Type B pancreatic cell (in vitro differentiated cells): ENCODE results near the gene RNASE3. TPM values are rescaled to one million over a fixed set of nuclear protein-coding genes. Genes with fewer than 3 reads are reported as not detected.

Source experiments
- DNase-seq: peaks from one replicate; pipeline ENCODE4 v3.0.0; 2021; ENCODE audit warnings: mixed read lengths; ENCODE audit not compliant: unreplicated experiment; ENCODE audit errors: extremely low spot score
- H3K27ac Mint-ChIP-seq: 2 replicates; pipeline ENCODE4 v1.8.0; 2021; ENCODE audit warnings: mild to moderate bottlenecking, mixed read lengths
- H3K27me3 Mint-ChIP-seq: 2 replicates; pipeline ENCODE4 v1.8.0; 2021; ENCODE audit warnings: mixed read lengths
- H3K36me3 Mint-ChIP-seq: 2 replicates; pipeline ENCODE4 v1.8.0; 2021; ENCODE audit warnings: mixed read lengths
- H3K4me1 Mint-ChIP-seq: one replicate; pipeline ENCODE4 v1.8.0; 2021; ENCODE audit warnings: mixed read lengths; ENCODE audit not compliant: unreplicated experiment
- H3K4me3 Mint-ChIP-seq: 2 replicates; pipeline ENCODE4 v1.8.0; 2021; ENCODE audit warnings: mild to moderate bottlenecking, mixed read lengths
- H3K9me3 Mint-ChIP-seq: 2 replicates; pipeline ENCODE4 v1.8.0; 2021; ENCODE audit warnings: mixed read lengths
- CTCF ChIP-seq: fragments of 200-600 bp; sonication (generic); conservative IDR thresholded peaks from 2 replicates; pipeline ENCODE4 v1.5.0; 2021; ENCODE audit warnings: antibody characterized with exemption, mild to moderate bottlenecking
- total RNA-seq: library from RNA; stranded (reverse); gene quantifications from 2 replicates; pipeline ENCODE4 v1.2.1, GENCODE V29; 2021; ENCODE audit warnings: low replicate concordance

The RNASE3 gene
- total RNA-seq, 1 donor from 2014 or later, result not detected

GRCh38 chr14:20935303-20935984 lies 44.3 kb downstream of the RNASE3 start:
- Mint-ChIP-seq H3K36me3 (no peaks in the 10 kb centered on the region), H3K4me3 (no peak overlapping the region), H3K4me1 (no peaks in the 10 kb centered on the region), H3K27ac (no peak overlapping the region), H3K27me3 (peaks cover 25% of the 10 kb centered on the region), H3K9me3 (no peaks in the 10 kb centered on the region)
- DNase-seq, result no peak
- no peak for TF ChIP-seq CTCF

Other genes starting within 250 kb of the RNASE3 start
- not detected in 2 replicates for gene OR6S1, start 249.7 kb upstream of the RNASE3 start, total RNA-seq
- 10.5 and 19.3 TPM in 2 replicates for gene RNASE4, start 206.8 kb upstream of the RNASE3 start, total RNA-seq
- gene ANG, start 202.6 kb upstream of the RNASE3 start, total RNA-seq, result 24.5 and 43.0 TPM in 2 replicates
- gene EDDM3A, start 145.5 kb upstream of the RNASE3 start, total RNA-seq, result not detected in 2 replicates
- not detected in 2 replicates for gene EDDM3B, start 123.0 kb upstream of the RNASE3 start, total RNA-seq
- 0.97 and 1.1 TPM in 2 replicates for gene RNASE6, start 110.1 kb upstream of the RNASE3 start, total RNA-seq
- 476 and 793 TPM in 2 replicates for gene RNASE1, start 88.5 kb upstream of the RNASE3 start, total RNA-seq
- not detected in 2 replicates for gene RNASE2, start 64.1 kb downstream of the RNASE3 start, total RNA-seq
- gene METTL17, start 98.6 kb downstream of the RNASE3 start, total RNA-seq, result 59.7 and 88.1 TPM in 2 replicates
- 4.5 and 14.2 TPM in 2 replicates for gene SLC39A2, start 107.9 kb downstream of the RNASE3 start, total RNA-seq
- 150 and 214 TPM in 2 replicates for gene NDRG2, start 133.7 kb downstream of the RNASE3 start, total RNA-seq
- gene TPPP2, start 138.8 kb downstream of the RNASE3 start, total RNA-seq, result not detected in 2 replicates
- not detected in 2 replicates for gene RNASE13, start 143.4 kb downstream of the RNASE3 start, total RNA-seq
- 0.55 TPM in 1 of 2 replicates, not detected in the other for gene RNASE7, start 151.0 kb downstream of the RNASE3 start, total RNA-seq
- gene RNASE8, start 166.4 kb downstream of the RNASE3 start, total RNA-seq, result not detected in 2 replicates
- 10.9 and 65.8 TPM in 2 replicates for gene ARHGEF40, start 178.9 kb downstream of the RNASE3 start, total RNA-seq
- gene ZNF219, start 207.3 kb downstream of the RNASE3 start, total RNA-seq, result 47.8 and 58.0 TPM in 2 replicates
- gene TMEM253, start 209.7 kb downstream of the RNASE3 start, total RNA-seq, result 1.8 and 2.9 TPM in 2 replicates